ENCODE data around the gene SLC9A4. TPM values are rescaled to one million over a fixed set of nuclear protein-coding genes. Genes with fewer than 3 reads are reported as not detected.

Gene SLC9A4
- total and polyA plus RNA-seq, 10 of the 15 experiments (the other 5 are each of a cell fraction or from before 2014, with no cell fraction given), result 0.10 TPM; not detected in 9

DNA sequence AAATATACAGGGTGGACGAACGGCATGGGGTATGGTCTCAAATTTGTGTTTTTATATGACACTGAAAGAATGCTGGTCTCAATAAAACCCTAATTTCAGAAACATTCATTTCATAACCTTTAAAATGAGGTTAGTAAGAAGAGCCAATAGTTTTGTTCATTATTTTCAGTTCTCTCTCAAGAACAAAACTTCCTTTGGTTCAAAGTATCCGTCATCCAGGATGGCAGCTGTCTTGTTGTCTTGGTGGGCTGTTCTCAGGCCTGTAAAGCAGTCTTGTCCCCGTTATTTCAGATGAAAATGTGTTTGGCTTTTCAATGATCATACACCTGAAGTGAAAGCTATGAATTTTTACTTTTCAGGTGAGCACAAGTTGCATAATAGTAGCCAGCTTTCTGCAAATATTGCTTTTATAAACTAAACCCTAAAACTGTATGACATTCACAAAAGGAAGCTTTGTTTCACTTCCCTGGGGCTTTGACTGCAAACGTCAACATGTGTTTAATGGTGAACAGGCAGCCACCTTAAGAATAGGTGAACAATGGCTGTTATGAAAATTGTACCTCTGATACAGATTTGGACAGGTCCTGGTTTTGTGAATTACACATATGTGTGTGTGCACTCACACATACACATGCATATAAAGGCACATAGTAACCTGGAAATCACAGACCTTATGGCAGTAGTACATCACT is 47.4 kb upstream of the SLC9A4 start:
- ChIA-PET POLR2A (no interaction called here), SMC1A (ENCODE audit: uncharacterized antibody, unreplicated experiment) (interaction anchor here (1.0 to 3.5 kb wide), 6 partner anchors 10 to 185 kb away, joined by 3 to 24 read pairs (median 4); no protein-coding TSS in a partner anchor), RAD21 (ENCODE audit: unreplicated experiment) (interaction anchor here (0.7 to 2.4 kb wide), 5 partner anchors 11 to 185 kb away, joined by 3 to 12 read pairs (median 5); no protein-coding TSS in a partner anchor), CTCF (interaction anchor here (1.1 to 2.3 kb wide), 3 partner anchors 15 to 68 kb away, joined by 3 to 7 read pairs (median 5); no protein-coding TSS in a partner anchor)
- H3K27me3 ChIP-seq (replicated peaks in 1 of 2; ENCODE audit: control insufficient read depth in 2 of 2, insufficient read depth in 2 of 2, low read length in 1 of 2), result no peaks in the 10 kb centered on the region
- no peak overlapping the region; the same call in none of the 2 replicates for H2AFZ ChIP-seq (ENCODE audit: control insufficient read depth, low read depth, low read length)
- peak overlapping the region; percentile 51 for H3K4me2 ChIP-seq (ENCODE audit: control insufficient read depth, insufficient read depth)
- intact Hi-C loops (cut with micrococcal nuclease; ENCODE audit: unreplicated experiment), result loop anchor here (2.0 kb wide), 2 partner anchors 21 to 59 kb away; no protein-coding TSS in a partner anchor
- WGBS (ENCODE audit: insufficient coverage, insufficient replicate concordance, low lambda C conversion rate, missing lambda C conversion rate), result 1% methylated on average over 5 of the region's 5 CpGs
- no peaks in the 10 kb centered on the region; the same call in 1 of the 3 replicates for H3K9me3 ChIP-seq (replicated peaks; ENCODE audit: control insufficient read depth, insufficient read depth, low read length)
- no peaks in the 10 kb centered on the region for H4K20me1 ChIP-seq (ENCODE audit: control insufficient read depth, insufficient read depth)
- H3K79me2 ChIP-seq (ENCODE audit: control insufficient read depth, insufficient read depth, low read length), result no peaks in the 10 kb centered on the region
- H3K9ac ChIP-seq (ENCODE audit: control insufficient read depth, insufficient read depth, low read length), result no peak overlapping the region
- H3K4me1 ChIP-seq (ENCODE audit: control insufficient read depth, insufficient read depth, low read length), result peaks cover 32% of the 10 kb centered on the region
- DNase-seq (ENCODE audit: low read depth, low spot score), result no peak
- no peak overlapping the region for H3K4me3 ChIP-seq
- in situ Hi-C loops (cut with MboI), result no loop called here
- H3K27ac ChIP-seq (ENCODE audit: control insufficient read depth, insufficient read depth), result peak overlapping the region; percentile 62
- no peaks in the 10 kb centered on the region for H3K36me3 ChIP-seq (ENCODE audit: control insufficient read depth in 2 of 2, insufficient read depth in 2 of 2, low read length in 1 of 2)
- FAIRE-seq, result no peak
- TF ChIP-seq EGR1 (IDR thresholded peaks at IDR 0.05; ENCODE audit: borderline replicate concordance in 1 of 2, low read depth in 2 of 2, low read length in 2 of 2) (no peak), MTA2 (IDR thresholded peaks at IDR 0.05; ENCODE audit: low read depth) (peak; percentile 27; the same call in 1 of the 2 replicates), IKZF2 (IDR thresholded peaks at IDR 0.05) (0 out of 4 replicates have a peak, but pooled peaks of 1 of the 2 experiments have one; percentile 5), JUNB (IDR thresholded peaks at IDR 0.05) (peak; percentile 25; the same call in 1 of the 2 replicates), ETV6 (conservative IDR thresholded peaks at IDR 0.05 in 1 of 2, IDR thresholded peaks at IDR 0.05 in 1 of 2; ENCODE audit: borderline replicate concordance in 1 of 2, low read depth in 1 of 2) (0 out of 4 replicates have a peak, but pooled peaks of 1 of the 2 experiments have one; percentile 23), CHD1 (IDR thresholded peaks at IDR 0.05; ENCODE audit: low read depth, low read length) (no peak), RUNX3 (IDR thresholded peaks at IDR 0.05; ENCODE audit: low read length) (peak; percentile 17; the same call in 1 of the 2 replicates), ZNF687 (IDR thresholded peaks at IDR 0.05) (0 out of 2 replicates have a peak, but pooled peaks have one; percentile 16), TBL1XR1 (IDR thresholded peaks at IDR 0.05; ENCODE audit: low read depth, low read length) (no peak), SPI1 (IDR thresholded peaks at IDR 0.05; ENCODE audit: borderline replicate concordance, insufficient read depth, low read depth, low read length) (peak; percentile 65; the same call in 1 of the 2 replicates), NFIC (IDR thresholded peaks at IDR 0.05; ENCODE audit: low read depth, low read length) (peak; percentile 36)
- ATAC-seq, result peak; percentile 66
- no TSS peak for BruUV-seq (replicated peaks)
